HG03521 (cell line): Measurements from ENCODE around the gene KIF21B.

Experiments
- ATAC-seq: cut with Tn5 transposase; IDR thresholded peaks from one replicate; pipeline ENCODE4 v1.9.1; 2021; ENCODE audit warnings: mild to moderate bottlenecking, moderate library complexity; ENCODE audit not compliant: unreplicated experiment

Gene KIF21B

DNA sequence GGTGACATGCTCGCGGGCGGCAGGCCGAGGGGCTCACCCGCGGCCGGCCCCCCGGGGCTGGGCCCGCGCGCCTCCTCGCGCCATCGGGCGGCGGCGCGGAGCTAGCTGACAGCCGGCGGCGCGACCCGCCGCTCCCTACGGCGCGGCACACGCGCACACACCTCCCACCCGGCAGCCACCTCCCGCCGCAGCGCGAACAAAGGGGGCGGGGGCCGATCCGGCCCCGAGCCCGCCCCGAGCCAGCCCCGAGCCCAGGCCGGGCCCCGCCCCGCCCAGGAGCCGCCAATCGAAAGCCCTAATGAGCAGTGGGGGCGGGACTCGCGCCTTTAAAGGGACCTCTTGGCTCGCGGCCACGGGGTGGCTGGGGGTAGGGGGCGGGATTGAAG lies at the start of gene KIF21B:
KIF21B (minus strand) TSS at position 198 of the 386 bp plus-strand sequence. CDS start 331 bp downstream, outside the sequence.
- peak; percentile 66 for ATAC-seq

- ATAC-seq, result no peak
Measured at GRCh38 chr1:201072922-201073321, 49.4 kb upstream of the KIF21B start.

- no peak for ATAC-seq
Measured at GRCh38 chr1:201072149-201072548, 48.6 kb upstream of the KIF21B start.

DNA sequence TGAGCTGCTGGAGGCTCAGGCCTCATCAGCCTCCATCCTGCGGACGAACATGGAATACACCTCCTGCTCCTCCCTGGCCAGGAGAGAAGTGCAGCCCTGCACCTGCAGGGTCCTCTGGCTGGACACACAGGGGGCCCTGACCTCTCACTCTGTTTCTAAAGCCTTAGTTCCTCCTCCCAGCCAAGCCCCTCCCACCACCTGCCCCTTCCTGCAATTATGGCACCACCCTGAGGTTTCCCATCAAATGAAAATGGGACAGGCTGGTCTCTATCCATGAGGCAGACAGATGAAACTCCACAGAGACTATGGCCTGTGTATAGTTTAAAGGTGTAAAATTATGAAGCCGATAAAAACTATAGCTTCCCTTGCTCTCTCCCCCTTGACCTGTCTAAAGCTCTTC lies 46.1 kb upstream of the KIF21B start:
- no peak for ATAC-seq

GRCh38 chr1:201068976-201069375 lies 45.5 kb upstream of the KIF21B start:
- no peak for ATAC-seq

GRCh38 chr1:201066986-201067385 lies 43.5 kb upstream of the KIF21B start:
- ATAC-seq, result no peak

- ATAC-seq, result no peak
Measured at GRCh38 chr1:201065686-201066085, 42.2 kb upstream of the KIF21B start.

GRCh38 chr1:201064806-201065205 lies 41.3 kb upstream of the KIF21B start:
- ATAC-seq, result no peak

GRCh38 chr1:201063145-201063544 lies 39.6 kb upstream of the KIF21B start:
- ATAC-seq, result no peak

- ATAC-seq, result no peak
Measured at GRCh38 chr1:201062511-201063091, 39.1 kb upstream of the KIF21B start.

DNA sequence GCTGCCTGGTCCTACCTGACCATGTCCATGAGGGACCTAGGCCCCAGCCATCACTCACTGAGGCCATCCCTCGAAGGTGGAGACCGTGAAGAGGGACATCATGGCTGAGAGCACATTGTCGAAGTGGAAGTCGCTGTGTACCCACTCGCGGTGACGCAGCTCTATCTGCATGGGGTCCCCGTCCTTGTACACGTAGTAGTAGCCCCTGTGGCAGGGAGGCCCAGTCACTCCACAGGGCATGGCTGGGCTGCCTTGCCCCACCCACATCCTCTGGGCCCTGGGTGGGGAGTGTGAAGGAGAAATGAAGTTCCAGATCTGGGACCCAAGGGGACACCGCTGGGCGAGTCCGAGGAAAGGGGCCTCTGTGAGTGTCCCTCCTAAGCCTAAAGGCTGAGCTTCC lies 38.4 kb upstream of the KIF21B start:
- no peak for ATAC-seq

GRCh38 chr1:201061049-201061448 lies 37.5 kb upstream of the KIF21B start:
- ATAC-seq, result no peak

DNA sequence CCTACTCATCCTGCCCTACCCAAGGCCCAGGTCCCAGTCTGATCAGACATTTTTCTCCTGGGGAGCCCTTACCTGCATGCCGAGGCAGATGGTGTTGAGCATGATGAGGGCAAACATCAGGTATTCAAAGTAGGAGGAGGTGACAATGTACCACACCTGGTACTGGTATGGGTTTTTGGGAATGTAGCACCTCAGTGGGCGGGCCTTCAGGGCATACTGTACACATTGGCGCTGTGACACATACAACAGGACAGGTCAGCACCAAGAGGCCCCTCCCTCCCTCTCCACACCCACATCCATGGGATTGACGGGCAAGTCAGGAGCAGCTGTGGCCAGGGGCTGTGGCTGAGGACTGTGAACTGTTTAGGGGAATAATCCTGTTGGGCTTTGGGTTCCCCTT lies 37.1 kb upstream of the KIF21B start:
- ATAC-seq, result no peak

GRCh38 chr1:201059871-201060555 lies 36.5 kb upstream of the KIF21B start:
- ATAC-seq, result no peak

DNA sequence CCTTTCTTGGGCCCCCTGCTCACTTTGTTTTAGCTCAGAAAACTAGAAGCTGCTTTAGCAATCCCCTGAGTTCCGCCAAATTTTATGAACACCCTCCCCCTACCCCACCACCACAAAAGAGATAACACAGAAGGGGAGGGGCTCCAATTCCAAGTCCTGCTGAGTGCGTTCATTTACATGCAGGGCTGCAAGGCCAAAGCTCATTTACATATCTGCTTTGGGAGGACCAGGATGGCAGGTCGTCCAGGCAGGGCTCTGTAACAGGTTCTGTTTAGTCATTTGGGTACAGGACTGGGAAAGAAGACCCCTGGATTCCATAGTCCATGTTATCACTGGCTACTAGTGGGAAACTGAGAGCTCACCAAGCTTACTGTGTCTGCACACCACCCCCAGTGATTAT lies 35.9 kb upstream of the KIF21B start:
- no peak for ATAC-seq

- no peak for ATAC-seq
Measured at GRCh38 chr1:201054091-201054543, 30.6 kb upstream of the KIF21B start.

DNA sequence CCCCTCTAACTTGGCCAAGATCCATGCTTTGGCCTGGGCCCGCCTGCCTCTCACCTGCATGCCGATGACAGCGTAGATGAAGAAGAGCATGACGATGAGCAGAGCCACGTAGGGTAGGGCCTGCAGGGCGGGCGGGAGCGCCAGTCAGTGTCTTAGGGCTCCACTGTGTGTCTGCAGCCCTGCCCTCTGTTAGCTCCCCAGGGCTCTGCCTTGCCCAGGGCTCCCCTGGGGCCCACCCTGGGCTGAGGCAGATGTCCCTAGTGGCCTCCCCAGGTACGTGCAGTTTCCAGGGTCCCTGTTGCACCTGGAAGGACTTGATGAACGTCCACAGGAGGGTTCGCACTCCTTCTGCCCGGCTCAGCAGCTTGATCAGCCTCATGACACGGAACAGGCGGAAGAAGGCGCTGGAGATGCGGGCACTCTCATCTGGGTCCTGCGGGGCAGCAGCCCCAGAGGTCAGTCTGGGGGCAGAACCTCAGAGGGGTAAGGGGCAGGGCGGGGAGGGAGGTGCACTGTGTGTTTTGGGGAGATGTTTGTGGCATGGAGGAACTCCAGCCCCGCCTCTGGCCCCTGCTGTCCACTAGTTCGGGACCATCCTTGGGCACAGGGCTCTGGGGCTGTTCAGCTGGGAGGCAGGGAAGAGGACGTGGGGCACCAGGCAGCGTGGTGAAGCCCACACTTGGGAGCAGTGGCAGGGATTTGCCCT lies 29.8 kb upstream of the KIF21B start:
- ATAC-seq, result no peak

DNA sequence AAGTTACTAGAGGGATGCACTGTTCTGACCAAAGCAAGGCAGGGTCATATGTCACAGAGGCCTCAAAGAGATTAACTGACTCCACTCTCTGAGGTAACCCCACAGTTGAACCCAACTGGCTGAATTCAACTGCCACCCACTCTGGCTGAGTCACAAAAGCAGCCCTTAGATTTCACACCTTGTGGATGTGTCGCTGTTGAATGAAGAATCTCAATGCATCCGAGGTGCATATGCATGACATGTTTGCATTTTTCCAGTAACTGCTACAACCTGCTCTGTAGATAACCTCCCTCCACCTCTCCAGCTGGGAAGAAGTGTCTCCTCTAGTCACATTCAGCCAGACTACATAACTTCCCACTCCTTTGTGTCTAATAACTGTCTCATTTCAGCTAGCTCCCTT lies 27.9 kb upstream of the KIF21B start:
- ATAC-seq, result no peak

DNA sequence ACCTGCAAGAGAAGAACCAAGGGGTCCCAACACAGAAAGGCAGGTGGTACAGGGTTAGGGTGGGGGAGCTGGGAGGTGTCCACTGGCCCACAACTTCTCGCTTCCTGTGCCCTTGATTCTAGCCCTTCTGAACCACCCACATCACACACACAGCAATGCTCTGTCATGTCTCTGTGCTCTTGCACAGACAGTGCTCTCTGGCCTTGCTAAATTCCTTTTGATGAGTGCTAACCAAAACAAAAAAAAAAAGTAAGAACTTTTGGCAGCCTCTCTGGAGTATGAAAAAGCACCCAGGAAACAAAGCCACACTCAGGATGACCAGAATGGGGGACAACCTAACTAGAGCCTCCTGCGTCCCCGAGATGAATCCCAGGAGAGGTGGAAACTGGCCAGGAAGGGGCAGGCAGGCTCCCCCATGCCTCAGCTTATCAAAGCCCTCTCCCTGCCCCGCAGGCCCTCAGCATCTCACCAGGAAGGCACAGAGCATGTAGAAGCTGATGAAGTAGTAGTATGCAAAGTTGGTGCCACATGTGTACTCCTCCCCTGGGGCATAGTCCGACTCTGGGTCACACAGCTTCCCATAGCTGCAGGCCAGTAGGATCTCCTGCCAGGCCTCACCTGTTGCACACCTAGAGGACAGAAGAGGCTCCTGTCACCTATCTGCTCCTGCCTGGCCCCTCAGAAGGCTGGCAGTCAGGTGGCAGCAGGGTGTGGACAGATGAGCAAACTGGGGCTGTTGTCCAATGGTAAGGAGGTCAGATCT lies 27.2 kb upstream of the KIF21B start:
- ATAC-seq, result no peak

DNA sequence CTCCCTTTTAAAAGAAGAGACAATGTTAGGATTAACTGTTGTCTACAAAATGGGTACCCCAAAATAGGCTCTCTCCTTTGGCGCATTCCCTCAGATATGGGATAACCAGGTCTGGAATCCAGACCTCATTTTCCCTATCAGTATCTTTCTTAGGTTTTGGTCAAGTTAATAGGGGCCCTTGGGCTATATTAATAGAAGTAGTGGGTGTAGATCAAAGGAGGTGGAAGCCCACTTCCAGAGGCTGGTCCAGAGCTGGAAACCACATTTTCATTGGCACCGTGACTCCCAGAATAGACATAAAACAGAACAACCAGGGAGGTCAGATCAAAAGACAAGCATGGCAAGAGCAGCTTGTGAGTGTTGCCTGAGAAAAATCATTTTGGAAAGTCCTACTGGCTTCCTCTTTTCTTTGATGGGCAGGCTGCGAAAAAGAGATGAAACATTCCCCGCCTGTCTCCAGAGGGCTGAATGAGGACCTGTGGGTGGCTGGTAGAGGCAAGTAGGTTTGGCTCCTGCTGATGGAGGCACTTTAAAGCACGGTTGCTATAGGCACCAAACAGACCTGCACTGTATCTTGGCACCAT lies 25.8 kb upstream of the KIF21B start:
- no peak for ATAC-seq

GRCh38 chr1:201048521-201048920 lies 25.0 kb upstream of the KIF21B start:
- no peak for ATAC-seq
